ENCODE measurements around the gene EEF1AKMT4.

Gene EEF1AKMT4

GRCh38 chr3:184249412-184250166 lies at the start of gene EEF1AKMT4:
Gene EEF1AKMT4 (plus strand): TSS chr3:184249672. CDS start chr3:184249695, 23 bp downstream.
- DNase-seq (ENCODE audit: low spot score): peak; percentile 98
- peak; percentile 80 for FAIRE-seq

DNA sequence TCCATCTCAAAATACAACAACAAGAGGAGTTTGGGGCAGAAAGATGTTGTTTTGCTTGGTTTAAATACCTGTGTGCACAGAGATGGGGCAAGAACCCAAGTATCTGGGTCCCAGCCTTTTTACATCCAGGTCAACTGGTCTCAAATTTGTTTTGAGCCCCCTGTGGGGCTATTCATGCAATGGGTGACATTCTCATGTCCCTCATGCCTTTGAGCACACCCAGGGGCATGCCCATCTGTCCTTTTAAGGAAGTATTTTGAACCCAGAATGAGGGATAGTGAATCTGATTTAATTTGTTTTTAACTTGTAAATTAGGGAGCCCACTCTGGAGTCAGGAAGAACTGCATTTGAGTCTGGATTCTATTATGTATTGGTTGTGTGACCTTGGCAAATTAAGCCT lies 48.6 kb upstream of the EEF1AKMT4 start:
- FAIRE-seq (no peak), DNase-seq (ENCODE audit: low spot score) (no peak)

DNA sequence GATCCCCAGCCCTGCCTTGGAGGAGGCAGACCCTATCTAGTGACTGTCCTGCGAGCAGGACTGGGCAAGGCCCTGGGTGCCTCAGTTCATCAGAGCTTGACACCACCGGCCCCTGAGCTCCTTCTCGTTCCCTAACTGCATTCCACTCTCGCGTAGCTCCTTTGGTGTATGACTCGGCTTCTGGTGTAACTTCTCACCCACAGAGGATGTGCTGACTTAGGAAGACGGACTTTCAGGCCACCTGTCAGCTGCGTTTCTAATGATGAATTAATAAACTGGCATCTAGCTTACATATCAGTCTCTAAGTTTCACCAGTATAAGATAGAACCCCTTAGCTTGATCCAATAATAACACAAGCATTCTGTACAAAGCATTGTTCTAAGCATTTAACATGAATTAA lies 45.9 kb upstream of the EEF1AKMT4 start:
- FAIRE-seq: no peak
- DNase-seq (ENCODE audit: low spot score): no peak

GRCh38 chr3:184209146-184209923 lies 40.1 kb upstream of the EEF1AKMT4 start:
- no peak for FAIRE-seq

DNA sequence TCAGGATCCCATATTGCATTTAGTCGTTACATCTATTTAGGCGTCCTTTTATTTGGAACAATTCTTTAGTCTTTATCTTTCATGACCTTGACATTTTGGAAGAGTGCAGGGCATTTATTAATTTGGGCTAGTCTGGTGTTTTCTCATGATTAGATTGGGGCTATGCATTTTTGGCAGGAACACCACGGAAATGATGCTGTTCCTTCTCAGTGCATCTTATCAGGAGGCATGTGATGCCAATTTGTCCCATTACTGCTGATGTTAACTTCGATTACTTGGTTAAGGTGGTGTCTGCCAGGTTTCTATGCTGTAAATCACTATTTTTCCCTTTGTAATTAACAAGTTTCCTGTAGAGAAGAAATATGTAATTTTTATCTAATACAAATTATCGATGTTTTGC lies 38.2 kb upstream of the EEF1AKMT4 start:
- DNase-seq (ENCODE audit: low spot score) (no peak), FAIRE-seq (no peak)

More at GRCh38 chr3:184209146-184209923, 40.1 kb upstream of the EEF1AKMT4 start:
- no peak for DNase-seq (ENCODE audit: low spot score)

- DNase-seq (ENCODE audit: low spot score) (no peak), FAIRE-seq (no peak)
Observed at GRCh38 chr3:184211718-184212117, 37.8 kb upstream of the EEF1AKMT4 start.

GRCh38 chr3:184218814-184219213 lies 30.7 kb upstream of the EEF1AKMT4 start:
- FAIRE-seq (no peak), DNase-seq (ENCODE audit: low spot score) (no peak)

GRCh38 chr3:184222521-184222920 lies 27.0 kb upstream of the EEF1AKMT4 start:
- no peak for FAIRE-seq

GRCh38 chr3:184223946-184224345 lies 25.5 kb upstream of the EEF1AKMT4 start:
- DNase-seq (ENCODE audit: low spot score) (no peak), FAIRE-seq (no peak)

More at GRCh38 chr3:184222521-184222920, 27.0 kb upstream of the EEF1AKMT4 start:
- DNase-seq (ENCODE audit: low spot score): no peak

GRCh38 chr3:184227481-184227935 lies 22.0 kb upstream of the EEF1AKMT4 start:
- no peak for FAIRE-seq

DNA sequence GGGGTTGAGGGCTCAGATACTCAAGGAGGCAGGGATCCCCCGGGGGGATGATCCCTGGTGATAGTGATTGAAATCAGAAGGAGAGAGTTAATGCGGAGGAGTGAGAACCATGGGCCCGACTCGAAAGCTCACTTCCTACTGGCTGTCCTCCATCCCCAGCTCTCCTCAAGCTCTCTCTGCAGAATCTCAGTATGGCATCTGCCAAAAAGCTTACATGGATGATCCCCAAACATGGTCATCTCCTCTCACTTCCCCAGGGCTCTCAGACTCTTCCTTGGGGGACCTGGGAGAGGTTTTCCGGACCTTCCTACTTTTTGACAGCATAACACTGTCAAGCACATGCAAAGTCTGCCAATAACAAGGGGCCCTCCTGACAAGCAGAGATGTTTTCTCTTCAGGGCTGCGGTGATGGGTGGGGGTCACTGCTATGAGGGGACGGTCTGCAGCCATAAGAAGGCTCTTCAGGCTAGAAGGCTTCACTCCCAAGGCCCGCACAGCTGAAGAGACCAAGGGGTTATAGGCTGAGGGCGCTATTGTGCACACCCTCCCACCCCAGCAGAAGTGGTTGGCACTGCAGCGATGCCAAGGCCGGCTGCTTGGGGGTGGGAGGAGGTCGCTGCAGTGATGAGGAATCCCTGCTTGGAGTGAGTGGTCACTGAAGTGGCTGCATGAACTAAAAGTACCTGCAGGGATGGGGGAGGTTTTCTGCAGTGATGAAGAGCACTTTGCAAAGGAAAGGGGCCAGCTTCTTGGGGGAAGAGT lies 20.9 kb upstream of the EEF1AKMT4 start:
- DNase-seq (ENCODE audit: low spot score) (no peak), FAIRE-seq (no peak)

More at GRCh38 chr3:184227481-184227935, 22.0 kb upstream of the EEF1AKMT4 start:
- DNase-seq (ENCODE audit: low spot score): peak; percentile 13

DNA sequence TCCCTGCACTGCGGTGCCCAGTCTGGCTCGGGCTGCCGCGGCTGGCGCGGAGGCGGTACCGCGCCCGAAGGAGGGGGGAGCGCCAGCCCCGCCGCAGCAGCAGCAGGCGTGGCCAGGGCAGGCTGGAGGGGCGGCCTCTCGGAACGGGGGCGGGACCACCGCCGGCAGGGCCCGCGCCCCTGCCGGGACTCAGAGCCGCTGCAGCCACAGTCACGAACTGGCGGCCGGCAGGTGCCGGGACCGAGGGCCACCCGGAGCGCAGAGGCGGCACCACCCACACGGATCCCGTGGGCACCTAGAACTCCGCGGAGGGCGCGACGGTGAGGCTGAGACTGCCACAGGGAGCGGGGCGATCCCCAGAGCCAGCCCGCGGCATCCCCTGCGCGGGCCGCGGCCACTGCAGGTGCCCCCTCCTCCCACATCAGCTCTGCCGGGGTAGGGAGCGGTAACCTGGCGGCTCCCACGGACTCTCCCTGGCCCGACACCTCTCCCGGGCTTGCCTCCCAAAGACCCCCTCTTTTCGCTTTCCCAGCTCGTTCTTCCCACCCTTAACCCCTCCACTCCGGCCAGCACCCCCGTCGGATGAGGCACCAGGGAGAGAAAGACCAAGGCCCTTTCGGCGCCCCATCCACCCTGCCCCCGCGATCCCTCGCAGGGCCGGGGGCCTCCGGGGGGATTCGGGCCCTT lies 19.9 kb upstream of the EEF1AKMT4 start, which contains the start of gene VWA5B2:
TSS of gene VWA5B2 (plus strand) at position 192 of the 687 bp plus-strand sequence. CDS start 944 bp downstream, outside the sequence.
- FAIRE-seq (no peak), DNase-seq (ENCODE audit: low spot score) (peak; percentile 46)

GRCh38 chr3:184230081-184230602 lies 19.3 kb upstream of the EEF1AKMT4 start:
- FAIRE-seq (no peak), DNase-seq (ENCODE audit: low spot score) (no peak)

- FAIRE-seq (no peak), DNase-seq (ENCODE audit: low spot score) (no peak)
Observed at GRCh38 chr3:184230603-184231528, 18.6 kb upstream of the EEF1AKMT4 start.

- no peak for DNase-seq (ENCODE audit: low spot score)
- no peak for FAIRE-seq
Observed at GRCh38 chr3:184231671-184232070, 17.8 kb upstream of the EEF1AKMT4 start.

DNA sequence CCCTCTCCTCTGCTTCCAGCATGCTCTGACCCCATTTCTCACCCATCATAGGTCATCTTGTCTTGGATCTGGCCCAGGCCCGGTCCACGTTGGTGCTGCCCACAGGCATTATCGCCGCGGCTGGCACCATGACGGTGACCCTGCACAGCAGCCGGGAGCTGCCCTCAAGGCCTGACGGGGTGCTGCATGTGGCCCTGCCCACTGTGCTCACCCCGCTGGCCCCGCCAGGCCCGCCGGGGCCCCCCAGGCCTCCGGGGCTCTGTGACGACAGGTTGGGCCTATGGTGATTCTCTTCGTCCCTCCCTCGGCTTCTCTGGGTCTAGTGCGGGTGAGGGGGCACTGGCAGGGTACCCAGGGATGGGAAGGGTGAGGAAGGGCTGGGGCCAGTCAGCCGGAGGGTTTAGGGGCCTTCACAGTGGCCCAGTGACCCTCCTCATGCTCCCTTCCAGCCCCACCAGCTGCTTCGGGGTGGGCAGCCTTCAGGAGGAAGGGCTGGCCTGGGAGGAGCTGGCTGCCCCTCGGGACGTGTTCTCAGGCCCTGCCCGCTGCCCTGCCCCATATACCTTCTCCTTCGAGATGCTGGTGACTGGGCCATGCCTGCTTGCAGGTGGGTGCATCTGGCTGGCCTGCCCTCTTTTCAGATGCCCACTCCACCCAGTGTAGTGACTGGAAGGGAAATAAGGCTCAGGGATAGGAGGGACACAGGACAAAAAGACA lies 16.2 kb upstream of the EEF1AKMT4 start:
- FAIRE-seq (no peak), DNase-seq (ENCODE audit: low spot score) (no peak)

- peak; percentile 79 for FAIRE-seq
- DNase-seq (ENCODE audit: low spot score): peak; percentile 81
Observed at GRCh38 chr3:184234224-184234623, 15.2 kb upstream of the EEF1AKMT4 start.

DNA sequence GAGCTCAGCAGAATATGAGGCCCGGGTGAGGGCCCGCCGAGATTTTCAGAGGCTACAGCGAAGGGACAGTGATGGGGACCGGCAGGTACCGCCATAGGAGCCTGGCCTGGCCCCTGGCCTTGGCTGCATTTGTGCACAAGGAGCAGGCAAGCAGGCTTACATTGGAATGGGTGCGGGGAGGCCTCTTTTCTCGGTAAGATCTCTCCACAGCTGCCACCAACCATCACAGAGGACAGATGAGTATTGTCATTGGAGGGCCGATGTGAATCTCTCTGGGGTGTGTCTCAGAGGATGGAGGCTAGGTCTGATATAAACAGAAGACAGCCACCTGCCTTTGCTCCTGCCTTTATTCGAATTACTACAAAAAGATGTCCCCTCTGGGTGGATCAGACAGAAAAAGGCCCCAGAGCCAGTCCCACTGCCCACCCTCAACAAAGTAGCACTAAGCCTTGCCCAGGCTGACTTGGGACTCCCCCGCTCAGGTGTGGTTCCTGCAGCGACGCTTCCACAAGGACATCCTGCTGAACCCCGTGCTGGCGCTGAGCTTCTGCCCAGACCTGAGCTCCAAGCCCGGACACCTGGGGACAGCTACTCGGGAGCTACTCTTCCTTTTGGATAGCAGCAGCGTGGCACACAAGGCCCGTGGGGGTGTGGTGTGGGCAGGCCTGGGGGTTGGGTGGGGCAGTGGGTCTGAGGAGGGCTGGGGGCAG lies 14.6 kb upstream of the EEF1AKMT4 start:
- FAIRE-seq (no peak), DNase-seq (ENCODE audit: low spot score) (no peak)

Measured in RCC 7860 (cell line).